ENCODE measurements around the gene RANGAP1. TPM values are rescaled to one million over a fixed set of nuclear protein-coding genes. Genes with fewer than 3 reads are reported as not detected.

Gene RANGAP1
- total RNA-seq, 2 experiments from 2014 or later = 113 to 117 TPM

DNA sequence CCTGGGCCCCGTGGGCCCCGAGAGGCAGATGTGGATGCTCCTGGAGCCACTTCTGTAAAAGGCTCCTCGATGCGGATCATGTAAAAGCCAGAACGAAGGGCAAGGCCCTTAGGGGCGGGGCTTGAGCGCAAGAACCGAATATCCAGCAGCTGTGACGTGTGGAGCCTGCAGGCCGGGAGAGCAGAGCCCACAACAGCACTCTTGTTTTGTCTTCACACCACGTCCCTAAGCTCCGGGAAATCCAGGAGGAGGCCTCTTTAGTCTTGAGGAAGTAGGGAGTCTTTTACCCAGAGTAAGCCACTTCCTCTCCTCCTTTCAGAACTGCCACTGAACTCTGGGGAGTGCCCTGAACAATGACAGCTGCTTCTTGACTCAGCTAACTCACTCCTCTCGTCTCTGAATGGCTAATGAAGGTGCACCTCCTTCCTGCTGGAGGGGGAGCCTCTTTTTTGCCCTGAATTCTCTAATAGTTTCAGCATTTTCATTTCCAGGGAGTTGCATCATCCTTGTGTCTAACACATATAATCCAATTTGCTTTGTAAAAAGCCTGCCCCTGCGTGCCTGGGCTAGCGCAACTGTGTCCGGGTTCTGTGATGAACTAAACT lies 68.3 kb downstream of the RANGAP1 start:
- peaks cover 43% of the 10 kb centered on the region for H3K36me3 Mint-ChIP-seq (ENCODE audit: low read depth)

GRCh38 chr22:41216984-41217383 lies 69.0 kb downstream of the RANGAP1 start:
- peak overlapping the region; percentile 34 for H3K4me3 Mint-ChIP-seq
- no peak for DNase-seq
- no peaks in the 10 kb centered on the region for H3K27me3 Mint-ChIP-seq
- H3K27ac Mint-ChIP-seq = peak overlapping the region; percentile 80
- POLR2A ChIA-PET = interaction anchor here (1.3 kb wide), 1 partner anchor 20 kb away, joined by 3 read pairs; no protein-coding TSS in a partner anchor
- H3K9me3 Mint-ChIP-seq = no peaks in the 10 kb centered on the region
- peaks cover 45% of the 10 kb centered on the region for H3K36me3 Mint-ChIP-seq (ENCODE audit: low read depth)
- peaks cover 25% of the 10 kb centered on the region for H3K4me1 Mint-ChIP-seq
- CTCF ChIA-PET = interaction anchor here (0.6 to 1.4 kb wide), 5 partner anchors 9 to 1827 kb away, joined by 3 to 5 read pairs (median 3); no protein-coding TSS in a partner anchor

More for the DNA sequence above, 68.3 kb downstream of the RANGAP1 start:
- peak; percentile 67 for DNase-seq
- H3K27ac Mint-ChIP-seq = peak overlapping the region; percentile 80
- ChIA-PET CTCF (interaction anchor here (0.6 to 1.4 kb wide), 4 partner anchors 10 to 67 kb away, joined by 3 to 5 read pairs (median 4); no protein-coding TSS in a partner anchor), POLR2A (interaction anchor here (1.3 kb wide), 1 partner anchor 20 kb away, joined by 3 read pairs; no protein-coding TSS in a partner anchor)
- H3K4me3 Mint-ChIP-seq = peak overlapping the region; percentile 38
- H3K27me3 Mint-ChIP-seq = no peaks in the 10 kb centered on the region
- H3K9me3 Mint-ChIP-seq = no peaks in the 10 kb centered on the region
- H3K4me1 Mint-ChIP-seq = peaks cover 25% of the 10 kb centered on the region

GRCh38 chr22:41215926-41216325 lies 70.1 kb downstream of the RANGAP1 start:
- H3K9me3 Mint-ChIP-seq = no peaks in the 10 kb centered on the region
- peaks cover 43% of the 10 kb centered on the region for H3K36me3 Mint-ChIP-seq (ENCODE audit: low read depth)
- peaks cover 25% of the 10 kb centered on the region for H3K4me1 Mint-ChIP-seq
- POLR2A ChIA-PET = no interaction called here
- no peak for DNase-seq
- H3K27me3 Mint-ChIP-seq = no peaks in the 10 kb centered on the region
- H3K27ac Mint-ChIP-seq = no peak overlapping the region
- H3K4me3 Mint-ChIP-seq = no peak overlapping the region
- CTCF ChIA-PET = interaction anchor here (1.3 to 1.9 kb wide), 2 partner anchors 8 to 22 kb away, joined by 3 to 8 read pairs; no protein-coding TSS in a partner anchor

DNA sequence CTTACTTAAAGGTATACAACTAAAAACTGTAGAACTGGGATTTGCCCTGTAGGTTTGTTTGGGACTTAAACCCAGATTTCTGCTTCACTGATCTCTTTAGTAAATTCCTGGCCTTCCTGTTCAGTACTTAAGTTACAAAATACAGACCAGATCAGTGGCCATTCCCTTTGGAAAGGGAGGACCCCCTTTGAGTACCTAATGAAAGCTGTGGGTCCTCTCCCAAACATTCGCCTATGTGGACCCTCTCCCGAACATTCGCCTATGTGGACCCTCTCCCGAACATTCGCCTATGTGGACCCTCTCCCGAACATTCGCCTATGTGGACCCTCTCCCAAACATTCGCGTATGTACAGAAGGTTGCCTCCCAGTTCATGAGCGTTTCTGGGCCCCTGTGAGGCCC lies 70.6 kb downstream of the RANGAP1 start:
- no peak overlapping the region for H3K4me3 Mint-ChIP-seq

GRCh38 chr22:41206719-41207118 lies 79.3 kb downstream of the RANGAP1 start:
- Mint-ChIP-seq H3K27me3 (peaks cover 14% of the 10 kb centered on the region), H3K4me1 (peaks cover 28% of the 10 kb centered on the region), H3K4me3 (peak overlapping the region; percentile 48), H3K36me3 (ENCODE audit: low read depth) (peaks cover 11% of the 10 kb centered on the region), H3K9me3 (no peaks in the 10 kb centered on the region), H3K27ac (no peak overlapping the region)
- DNase-seq = no peak
- ChIA-PET CTCF (interaction anchor here (0.7 to 2.1 kb wide), 3 partner anchors 9 to 284 kb away, joined by 3 to 9 read pairs (median 7); no protein-coding TSS in a partner anchor), POLR2A (no interaction called here)

More for the DNA sequence above, 70.6 kb downstream of the RANGAP1 start:
- CTCF ChIA-PET = interaction anchor here (1.9 kb wide), 1 partner anchor 22 kb away, joined by 8 read pairs; no protein-coding TSS in a partner anchor
- DNase-seq = no peak
- H3K4me1 Mint-ChIP-seq = peaks cover 25% of the 10 kb centered on the region
- no peaks in the 10 kb centered on the region for H3K27me3 Mint-ChIP-seq
- no peak overlapping the region for H3K27ac Mint-ChIP-seq
- POLR2A ChIA-PET = no interaction called here
- H3K9me3 Mint-ChIP-seq = no peaks in the 10 kb centered on the region
- H3K36me3 Mint-ChIP-seq (ENCODE audit: low read depth) = peaks cover 40% of the 10 kb centered on the region

DNA sequence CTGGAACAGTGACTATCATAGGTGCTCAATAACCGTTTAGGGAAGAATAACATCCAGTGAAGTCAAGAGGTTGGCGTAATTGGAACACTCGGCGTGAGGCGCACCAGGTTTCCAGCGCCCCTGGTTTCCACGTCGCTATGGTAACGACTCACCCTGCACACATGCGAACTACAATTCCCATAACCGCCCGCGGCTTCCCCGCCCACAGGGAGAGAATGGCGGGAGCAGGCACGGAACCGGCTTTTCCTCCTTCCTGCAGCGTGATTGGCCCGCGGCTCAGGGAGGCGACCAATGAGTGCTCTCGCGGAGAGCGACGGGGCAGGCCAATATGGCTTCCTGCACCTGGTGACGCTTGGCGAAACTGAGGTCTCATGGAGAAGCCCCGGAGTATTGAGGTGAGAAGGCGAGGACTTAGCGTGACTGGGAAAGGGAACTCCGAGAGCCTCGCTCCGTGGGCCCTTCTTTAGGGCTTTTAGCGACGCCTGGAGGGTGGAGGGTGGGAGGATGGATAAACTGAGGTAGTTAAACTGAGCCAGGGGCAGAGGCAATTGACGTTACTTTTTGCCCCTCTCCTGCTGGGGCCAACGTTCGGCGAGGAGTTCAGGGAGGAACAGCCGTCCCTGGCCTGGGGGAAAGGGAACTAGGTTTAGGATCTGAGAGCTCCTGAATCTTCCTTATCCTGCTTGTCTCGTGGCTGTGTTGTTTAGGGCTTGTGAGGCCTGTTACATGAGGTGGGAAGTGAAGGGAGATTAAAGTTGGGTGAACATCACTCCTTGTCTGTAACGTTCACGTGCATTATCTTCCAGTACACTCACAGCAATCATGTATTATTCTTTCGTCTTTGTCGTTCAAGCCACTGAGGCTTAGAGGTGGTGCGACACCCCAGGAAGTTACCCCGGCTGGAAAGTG lies 80.7 kb downstream of the RANGAP1 start, which contains the start of gene L3MBTL2:
Gene L3MBTL2, plus strand, starts transcription at position 321 of the 909 bp plus-strand sequence. Its CDS starts 51 bp downstream, at position 372.
- peak within 1 kb of the TSS; percentile 94 for H3K27ac Mint-ChIP-seq
- peaks cover 28% of the 10 kb centered on the region for H3K4me1 Mint-ChIP-seq
- peak within 1 kb of the TSS; percentile 96 for H3K4me3 Mint-ChIP-seq
- ChIA-PET CTCF (no interaction called here), POLR2A (no interaction called here)
- DNase-seq = peak; percentile 99
- H3K27me3 Mint-ChIP-seq = peaks cover 22% of the 10 kb centered on the region
- peaks cover 10% of the 10 kb centered on the region for H3K36me3 Mint-ChIP-seq (ENCODE audit: low read depth)
- H3K9me3 Mint-ChIP-seq = no peaks in the 10 kb centered on the region

- Mint-ChIP-seq H3K27ac (no peak overlapping the region), H3K4me1 (peaks cover 25% of the 10 kb centered on the region), H3K27me3 (peaks cover 30% of the 10 kb centered on the region), H3K4me3 (no peak overlapping the region), H3K36me3 (ENCODE audit: low read depth) (peaks cover 3% of the 10 kb centered on the region), H3K9me3 (no peaks in the 10 kb centered on the region)
- ChIA-PET POLR2A (no interaction called here), CTCF (no interaction called here)
- no peak for DNase-seq
These were observed 81.9 kb downstream of the RANGAP1 start for GRCh38 chr22:41204066-41204465.

- POLR2A ChIA-PET = no interaction called here
- H3K27me3 Mint-ChIP-seq = peaks cover 34% of the 10 kb centered on the region
- no peaks in the 10 kb centered on the region for H3K9me3 Mint-ChIP-seq
- no peak overlapping the region for H3K4me3 Mint-ChIP-seq
- H3K4me1 Mint-ChIP-seq = peaks cover 27% of the 10 kb centered on the region
- peaks cover 3% of the 10 kb centered on the region for H3K36me3 Mint-ChIP-seq (ENCODE audit: low read depth)
- DNase-seq = no peak
- CTCF ChIA-PET = interaction anchor here (1.4 kb wide), 1 partner anchor 11 kb away, joined by 3 read pairs; no protein-coding TSS in a partner anchor
- no peak overlapping the region for H3K27ac Mint-ChIP-seq
These were observed 82.9 kb downstream of the RANGAP1 start for GRCh38 chr22:41203118-41203517.

GRCh38 chr22:41201141-41201540 lies 84.8 kb downstream of the RANGAP1 start:
- Mint-ChIP-seq H3K36me3 (ENCODE audit: low read depth) (peaks cover 3% of the 10 kb centered on the region), H3K4me3 (no peak overlapping the region), H3K27me3 (peaks cover 34% of the 10 kb centered on the region), H3K9me3 (no peaks in the 10 kb centered on the region), H3K4me1 (peaks cover 24% of the 10 kb centered on the region), H3K27ac (no peak overlapping the region)
- ChIA-PET POLR2A (no interaction called here), CTCF (interaction anchor here (1.4 to 1.6 kb wide), 2 partner anchors 36 to 279 kb away, joined by 3 to 4 read pairs; no protein-coding TSS in a partner anchor)
- DNase-seq = no peak

- Mint-ChIP-seq H3K4me1 (peaks cover 9% of the 10 kb centered on the region), H3K27me3 (peaks cover 22% of the 10 kb centered on the region), H3K4me3 (peak overlapping the region; percentile 81), H3K36me3 (ENCODE audit: low read depth) (no peaks in the 10 kb centered on the region), H3K27ac (peak overlapping the region; percentile 55), H3K9me3 (no peaks in the 10 kb centered on the region)
- DNase-seq = peak; percentile 67
- CTCF ChIA-PET = interaction anchor here (0.6 to 1.7 kb wide), 6 partner anchors 9 to 1436 kb away, joined by 3 to 7 read pairs (median 4); no protein-coding TSS in a partner anchor
- POLR2A ChIA-PET = no interaction called here
These were observed 87.9 kb downstream of the RANGAP1 start for GRCh38 chr22:41198027-41198580.

GRCh38 chr22:41197038-41197972 lies 88.7 kb downstream of the RANGAP1 start:
- Mint-ChIP-seq H3K4me3 (peak overlapping the region; percentile 81), H3K27me3 (peaks cover 21% of the 10 kb centered on the region), H3K36me3 (ENCODE audit: low read depth) (no peaks in the 10 kb centered on the region), H3K9me3 (no peaks in the 10 kb centered on the region), H3K27ac (peak overlapping the region; percentile 55), H3K4me1 (peaks cover 9% of the 10 kb centered on the region)
- CTCF ChIA-PET = interaction anchor here (0.7 to 1.7 kb wide), 5 partner anchors 10 to 77 kb away, joined by 3 to 7 read pairs (median 3); no protein-coding TSS in a partner anchor
- POLR2A ChIA-PET = no interaction called here
- peak; percentile 81 for DNase-seq
